ENCODE data around the gene CRYBB3.

The CRYBB3 gene

GRCh38 chr22:25166266-25167040 lies 33.2 kb upstream of the CRYBB3 start:
- Histone ChIP-seq H3K27me3 (ENCODE audit: low read depth, low read length) (peaks cover 17% of the 10 kb centered on the region), H3K9ac (ENCODE audit: low read length) (no peak overlapping the region), H3K79me2 (ENCODE audit: low read length) (no peaks in the 10 kb centered on the region), H3K27ac (ENCODE audit: low read length) (no peak overlapping the region), H4K20me1 (ENCODE audit: insufficient read depth, low read length) (no peaks in the 10 kb centered on the region), H3K4me1 (ENCODE audit: low read length) (no peaks in the 10 kb centered on the region), H2AFZ (ENCODE audit: low read depth, low read length) (no peak overlapping the region), H3K36me3 (replicated peaks; ENCODE audit: low read depth, low read length) (no peaks in the 10 kb centered on the region), H3K9me3 (ENCODE audit: insufficient read depth, low read length) (no peaks in the 10 kb centered on the region), H3K4me2 (ENCODE audit: low read length) (no peak overlapping the region), H3K4me3 (ENCODE audit: low read length) (no peak overlapping the region)
- no peak for TF ChIP-seq CTCF (IDR thresholded peaks at IDR 0.05; ENCODE audit: low read depth, low read length)
- TF ChIP-seq EZH2phosphoT487 (IDR thresholded peaks at IDR 0.05; ENCODE audit: low read depth): no peak

GRCh38 chr22:25167082-25167481 lies 32.6 kb upstream of the CRYBB3 start:
- H3K27me3 ChIP-seq (ENCODE audit: low read depth, low read length): peaks cover 17% of the 10 kb centered on the region

GRCh38 chr22:25167834-25168601 lies 31.6 kb upstream of the CRYBB3 start:
- H4K20me1 ChIP-seq (ENCODE audit: insufficient read depth, low read length): no peaks in the 10 kb centered on the region
- no peak overlapping the region for H3K4me3 ChIP-seq (ENCODE audit: low read length)
- no peaks in the 10 kb centered on the region for H3K36me3 ChIP-seq (replicated peaks; ENCODE audit: low read depth, low read length)
- no peaks in the 10 kb centered on the region for H3K4me1 ChIP-seq (ENCODE audit: low read length)
- no peaks in the 10 kb centered on the region for H3K79me2 ChIP-seq (ENCODE audit: low read length)
- no peak overlapping the region for H3K9ac ChIP-seq (ENCODE audit: low read length)
- H3K4me2 ChIP-seq (ENCODE audit: low read length): no peak overlapping the region
- no peak for TF ChIP-seq EZH2phosphoT487 (IDR thresholded peaks at IDR 0.05; ENCODE audit: low read depth)
- no peak for TF ChIP-seq CTCF (IDR thresholded peaks at IDR 0.05; ENCODE audit: low read depth, low read length)
- peaks cover 17% of the 10 kb centered on the region for H3K27me3 ChIP-seq (ENCODE audit: low read depth, low read length)
- H3K9me3 ChIP-seq (ENCODE audit: insufficient read depth, low read length): no peaks in the 10 kb centered on the region
- H2AFZ ChIP-seq (ENCODE audit: low read depth, low read length): no peak overlapping the region
- H3K27ac ChIP-seq (ENCODE audit: low read length): no peak overlapping the region

More at GRCh38 chr22:25167082-25167481, 32.6 kb upstream of the CRYBB3 start:
- no peak overlapping the region for H3K27ac ChIP-seq (ENCODE audit: low read length)
- no peaks in the 10 kb centered on the region for H3K9me3 ChIP-seq (ENCODE audit: insufficient read depth, low read length)
- no peak for TF ChIP-seq EZH2phosphoT487 (IDR thresholded peaks at IDR 0.05; ENCODE audit: low read depth)
- TF ChIP-seq CTCF (IDR thresholded peaks at IDR 0.05; ENCODE audit: low read depth, low read length): no peak
- no peaks in the 10 kb centered on the region for H3K79me2 ChIP-seq (ENCODE audit: low read length)
- no peaks in the 10 kb centered on the region for H4K20me1 ChIP-seq (ENCODE audit: insufficient read depth, low read length)
- no peak overlapping the region for H3K4me2 ChIP-seq (ENCODE audit: low read length)
- no peaks in the 10 kb centered on the region for H3K4me1 ChIP-seq (ENCODE audit: low read length)
- no peak overlapping the region for H3K4me3 ChIP-seq (ENCODE audit: low read length)
- H2AFZ ChIP-seq (ENCODE audit: low read depth, low read length): no peak overlapping the region
- no peaks in the 10 kb centered on the region for H3K36me3 ChIP-seq (replicated peaks; ENCODE audit: low read depth, low read length)
- no peak overlapping the region for H3K9ac ChIP-seq (ENCODE audit: low read length)

- H3K4me3 ChIP-seq (ENCODE audit: low read length): no peak overlapping the region
- no peak overlapping the region for H3K4me2 ChIP-seq (ENCODE audit: low read length)
- no peaks in the 10 kb centered on the region for H3K4me1 ChIP-seq (ENCODE audit: low read length)
- H3K9ac ChIP-seq (ENCODE audit: low read length): no peak overlapping the region
- H2AFZ ChIP-seq (ENCODE audit: low read depth, low read length): no peak overlapping the region
- H3K9me3 ChIP-seq (ENCODE audit: insufficient read depth, low read length): no peaks in the 10 kb centered on the region
- no peaks in the 10 kb centered on the region for H4K20me1 ChIP-seq (ENCODE audit: insufficient read depth, low read length)
- no peaks in the 10 kb centered on the region for H3K79me2 ChIP-seq (ENCODE audit: low read length)
- no peak overlapping the region for H3K27ac ChIP-seq (ENCODE audit: low read length)
- no peaks in the 10 kb centered on the region for H3K36me3 ChIP-seq (replicated peaks; ENCODE audit: low read depth, low read length)
- no peak for TF ChIP-seq CTCF (IDR thresholded peaks at IDR 0.05; ENCODE audit: low read depth, low read length)
- TF ChIP-seq EZH2phosphoT487 (IDR thresholded peaks at IDR 0.05; ENCODE audit: low read depth): no peak
- H3K27me3 ChIP-seq (ENCODE audit: low read depth, low read length): peaks cover 21% of the 10 kb centered on the region
Observed at GRCh38 chr22:25169278-25170031, 30.2 kb upstream of the CRYBB3 start.

Data from OCI-LY3 (cell line).